PFSK-1 (cell line): ENCODE results near the gene SPEF1.

Source experiments
- FOXP2 ChIP-seq: optimal IDR thresholded peaks from 2 replicates; pipeline ENCODE3; 2011; ENCODE audit warnings: borderline replicate concordance, control low read depth, inconsistent platforms; ENCODE audit not compliant: insufficient read depth; ENCODE audit errors: extremely low read length, extremely low read depth
- POLR2AphosphoS5 ChIP-seq: IDR thresholded peaks from 2 replicates; pipeline ENCODE4 v1.6.1; 2012; ENCODE audit warnings: low read depth, mild to moderate bottlenecking, control low read depth, low read length, moderate library complexity
- SIN3A ChIP-seq: IDR thresholded peaks from 2 replicates; pipeline ENCODE4 v1.6.1; 2012; ENCODE audit warnings: mild to moderate bottlenecking, low read length, moderate library complexity, borderline replicate concordance; ENCODE audit not compliant: insufficient read depth
- TAF1 ChIP-seq: IDR thresholded peaks from 2 replicates; pipeline ENCODE4 v1.6.1; 2012; ENCODE audit warnings: low read length, control low read depth, borderline replicate concordance; ENCODE audit not compliant: insufficient read depth
- TF ChIP-seq, protein P1 (sequence below), 2 experiments: IDR thresholded peaks; 2 replicates each; pipeline versions ENCODE4 v1.6.1 to v1.8.0; 2011 to 2012; ENCODE audit warnings: low read depth in 2 of 2, low read length in 2 of 2, control low read depth in 1 of 2, inconsistent platforms in 1 of 2, mild to moderate bottlenecking in 1 of 2, moderate library complexity in 1 of 2; ENCODE audit not compliant: insufficient read depth in 1 of 2

- TF ChIP-seq, protein P1, sequence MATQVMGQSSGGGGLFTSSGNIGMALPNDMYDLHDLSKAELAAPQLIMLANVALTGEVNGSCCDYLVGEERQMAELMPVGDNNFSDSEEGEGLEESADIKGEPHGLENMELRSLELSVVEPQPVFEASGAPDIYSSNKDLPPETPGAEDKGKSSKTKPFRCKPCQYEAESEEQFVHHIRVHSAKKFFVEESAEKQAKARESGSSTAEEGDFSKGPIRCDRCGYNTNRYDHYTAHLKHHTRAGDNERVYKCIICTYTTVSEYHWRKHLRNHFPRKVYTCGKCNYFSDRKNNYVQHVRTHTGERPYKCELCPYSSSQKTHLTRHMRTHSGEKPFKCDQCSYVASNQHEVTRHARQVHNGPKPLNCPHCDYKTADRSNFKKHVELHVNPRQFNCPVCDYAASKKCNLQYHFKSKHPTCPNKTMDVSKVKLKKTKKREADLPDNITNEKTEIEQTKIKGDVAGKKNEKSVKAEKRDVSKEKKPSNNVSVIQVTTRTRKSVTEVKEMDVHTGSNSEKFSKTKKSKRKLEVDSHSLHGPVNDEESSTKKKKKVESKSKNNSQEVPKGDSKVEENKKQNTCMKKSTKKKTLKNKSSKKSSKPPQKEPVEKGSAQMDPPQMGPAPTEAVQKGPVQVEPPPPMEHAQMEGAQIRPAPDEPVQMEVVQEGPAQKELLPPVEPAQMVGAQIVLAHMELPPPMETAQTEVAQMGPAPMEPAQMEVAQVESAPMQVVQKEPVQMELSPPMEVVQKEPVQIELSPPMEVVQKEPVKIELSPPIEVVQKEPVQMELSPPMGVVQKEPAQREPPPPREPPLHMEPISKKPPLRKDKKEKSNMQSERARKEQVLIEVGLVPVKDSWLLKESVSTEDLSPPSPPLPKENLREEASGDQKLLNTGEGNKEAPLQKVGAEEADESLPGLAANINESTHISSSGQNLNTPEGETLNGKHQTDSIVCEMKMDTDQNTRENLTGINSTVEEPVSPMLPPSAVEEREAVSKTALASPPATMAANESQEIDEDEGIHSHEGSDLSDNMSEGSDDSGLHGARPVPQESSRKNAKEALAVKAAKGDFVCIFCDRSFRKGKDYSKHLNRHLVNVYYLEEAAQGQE (IDR thresholded peaks at IDR 0.05; ENCODE audit: insufficient read depth in 1 of 2, low read depth in 2 of 2, low read length in 2 of 2) = no peak
- TF ChIP-seq TAF1 = no peak
- TF ChIP-seq POLR2AphosphoS5 = no peak
- TF ChIP-seq SIN3A = no peak
- no peak for TF ChIP-seq FOXP2
These were observed 15.4 kb upstream of the SPEF1 start for GRCh38 chr20:3796477-3797225.
